H54 (cell line): ENCODE measurements around the gene EMSY.

Experiments used
- DNase-seq: peaks from one replicate; pipeline ENCODE4 v3.0.0; 2011; ENCODE audit warnings: low spot score, mixed read lengths; ENCODE audit not compliant: insufficient read length
- FAIRE-seq: peaks from 3 replicates; lab custom pipeline; 2011; peaks lifted over from hg19 to GRCh38; lab: Jason Lieb, UNC
- POLR2A ChIP-seq: IDR thresholded peaks from 2 replicates; pipeline ENCODE4 v1.6.1; 2011; ENCODE audit warnings: low read depth, mild to moderate bottlenecking, low read length

Gene EMSY

GRCh38 chr11:76426660-76427059, 18.2 kb upstream of the EMSY start:
- DNase-seq (no peak), FAIRE-seq (no peak)
- no peak for TF ChIP-seq POLR2A

- no peak for FAIRE-seq
- no peak for TF ChIP-seq POLR2A
- DNase-seq: no peak
These were observed 8.8 kb upstream of the EMSY start for GRCh38 chr11:76436020-76436419.

- DNase-seq (no peak), FAIRE-seq (no peak)
- TF ChIP-seq POLR2A: no peak
These were observed 1.4 kb upstream of the EMSY start for GRCh38 chr11:76443268-76443980.

DNA sequence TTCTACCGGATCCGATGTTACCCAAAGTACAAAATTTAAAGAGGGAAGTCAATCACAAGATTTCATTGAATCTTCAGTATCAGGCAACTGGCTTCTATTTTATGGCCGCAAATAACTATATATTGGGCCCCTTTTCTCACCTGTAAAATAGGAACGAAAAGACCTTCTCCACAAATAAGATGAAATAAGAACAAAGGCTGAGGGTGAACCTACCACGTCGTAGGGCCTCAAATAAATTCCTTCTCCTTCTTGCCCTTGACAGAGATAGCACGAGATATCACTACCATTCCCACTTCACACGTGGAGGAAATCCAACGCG, 794 bp upstream of the EMSY start:
- FAIRE-seq (no peak), DNase-seq (no peak)
- no peak for TF ChIP-seq POLR2A

- peak; percentile 70 for TF ChIP-seq POLR2A
- DNase-seq (peak; percentile 63), FAIRE-seq (peak; percentile 68)
These were observed 585 bp downstream of the EMSY start for GRCh38 chr11:76445121-76446084.

DNA sequence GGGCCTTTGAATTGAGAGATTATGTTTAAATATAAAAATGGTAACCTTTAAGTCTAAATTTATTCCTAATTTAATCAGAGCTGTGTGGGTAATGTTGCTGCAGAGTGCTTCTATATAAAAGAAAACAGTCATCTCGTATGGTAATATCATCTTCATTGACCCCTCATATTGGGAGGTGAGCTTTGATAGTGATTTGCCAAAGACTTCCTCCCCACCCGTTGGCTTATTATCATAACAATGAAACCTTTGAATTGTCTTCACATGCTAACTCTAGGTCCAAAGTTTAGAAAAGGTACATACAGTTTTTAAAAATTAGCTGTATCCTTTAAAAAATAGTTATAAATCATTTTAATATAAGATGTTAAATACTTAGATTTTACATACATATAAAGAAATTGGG, 3.7 kb downstream of the EMSY start:
- TF ChIP-seq POLR2A: no peak
- FAIRE-seq: no peak
- DNase-seq: no peak

DNA sequence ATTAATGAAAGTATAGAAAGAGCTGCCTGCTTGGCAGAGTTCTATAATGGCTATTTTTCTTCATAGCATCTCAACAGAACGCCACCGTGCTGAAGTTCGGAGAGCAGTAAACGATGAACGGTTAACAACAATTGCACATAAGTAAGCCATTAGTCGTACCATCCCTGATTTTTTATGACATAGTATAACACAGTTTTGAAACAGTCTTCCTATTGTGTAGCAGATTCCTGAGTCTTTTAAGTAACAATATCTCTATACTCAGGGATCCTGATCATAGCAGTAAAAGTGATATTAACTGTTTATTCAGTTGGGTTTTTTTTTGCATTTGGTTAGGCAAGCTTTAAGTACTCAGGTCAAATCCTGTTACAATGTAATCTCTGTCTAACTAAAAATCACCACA, 8.4 kb downstream of the EMSY start:
- TF ChIP-seq POLR2A: no peak
- DNase-seq (no peak), FAIRE-seq (peak; percentile 36)

- FAIRE-seq (no peak), DNase-seq (no peak)
- TF ChIP-seq POLR2A: no peak
These were observed 10.5 kb downstream of the EMSY start for GRCh38 chr11:76455331-76455730.

- TF ChIP-seq POLR2A: no peak
- FAIRE-seq (peak; percentile 11), DNase-seq (no peak)
These were observed 11.1 kb downstream of the EMSY start for GRCh38 chr11:76455931-76456330.

GRCh38 chr11:76456571-76456970, 11.8 kb downstream of the EMSY start:
- no peak for TF ChIP-seq POLR2A
- FAIRE-seq: no peak
- no peak for DNase-seq

DNA sequence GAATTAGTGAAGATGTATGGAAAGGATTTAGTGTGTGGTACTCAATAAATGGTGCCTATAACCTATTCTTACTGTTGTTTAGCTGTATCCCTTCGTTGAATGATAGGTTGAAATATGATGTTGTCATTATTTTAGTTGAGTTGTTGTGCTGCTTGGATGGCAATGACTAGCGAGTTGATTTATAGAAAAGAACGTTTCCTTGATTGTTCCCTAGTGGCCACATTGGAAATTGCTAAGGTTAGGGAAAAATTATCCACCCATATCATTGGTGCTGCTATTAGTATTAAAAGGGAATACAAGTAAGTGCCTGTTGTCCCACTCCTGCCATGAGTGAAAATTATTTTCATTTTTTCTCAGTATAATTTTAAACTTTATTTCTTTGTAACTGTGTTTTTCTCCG, 14.5 kb downstream of the EMSY start:
- FAIRE-seq (peak; percentile 27), DNase-seq (no peak)
- TF ChIP-seq POLR2A: no peak

DNA sequence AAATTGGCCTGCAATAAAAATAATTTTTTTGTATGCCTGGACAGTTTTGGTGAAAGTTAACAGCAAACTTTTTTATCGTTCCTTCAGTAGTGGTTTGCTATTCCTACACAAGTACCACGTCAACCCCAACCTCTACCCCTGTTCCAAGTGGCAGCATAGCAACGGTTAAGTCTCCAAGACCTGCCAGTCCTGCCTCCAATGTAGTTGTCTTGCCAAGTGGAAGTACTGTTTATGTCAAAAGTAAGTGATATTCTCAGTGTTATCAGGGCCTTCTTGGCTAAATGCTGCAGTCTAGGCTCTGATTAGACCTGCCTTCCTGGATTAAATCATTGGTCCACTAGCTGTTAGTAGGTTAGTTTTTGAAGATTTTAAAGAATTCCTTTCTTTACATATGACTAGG, 15.0 kb downstream of the EMSY start:
- DNase-seq: no peak
- no peak for FAIRE-seq
- TF ChIP-seq POLR2A: no peak

DNA sequence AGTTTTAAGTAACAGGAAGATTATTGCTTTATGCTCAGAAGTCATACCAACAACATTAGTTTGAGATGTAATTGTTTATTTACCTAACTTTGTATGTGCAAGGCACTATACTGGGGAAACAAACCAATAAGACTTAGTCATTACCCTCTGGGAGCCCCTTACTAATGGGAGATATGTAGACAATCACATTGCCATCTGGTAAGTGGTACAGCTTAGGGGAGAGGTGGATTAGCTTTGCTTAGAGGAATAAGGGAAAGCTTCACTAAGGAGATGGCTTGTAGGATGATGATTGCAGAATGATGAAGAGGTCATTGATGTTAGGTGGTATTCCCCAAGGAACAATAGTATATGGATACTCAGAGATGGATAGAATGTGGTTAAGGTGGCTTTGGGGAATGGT, 17.5 kb downstream of the EMSY start:
- FAIRE-seq: no peak

DNA sequence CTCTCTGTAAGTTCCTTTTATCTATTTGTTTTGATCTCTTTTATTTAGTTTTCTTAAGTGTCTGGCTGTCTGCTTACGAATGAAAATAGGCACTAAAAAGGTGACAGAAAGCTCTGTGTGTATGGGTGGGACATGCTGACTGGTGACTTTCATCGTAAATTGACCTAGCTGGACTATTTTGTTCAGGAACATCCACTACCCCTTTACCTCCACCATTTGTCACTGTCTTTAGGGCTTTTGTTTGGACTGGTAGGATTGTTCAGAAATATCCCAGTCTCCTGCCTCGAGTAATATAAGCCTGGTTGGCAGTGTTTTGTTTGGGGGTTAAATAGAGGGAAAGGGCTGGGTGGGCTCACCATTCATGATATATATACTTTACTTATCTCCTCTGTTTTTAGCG, 20.9 kb downstream of the EMSY start:
- FAIRE-seq: no peak
- DNase-seq: no peak
- no peak for TF ChIP-seq POLR2A

More for the DNA sequence above, 17.5 kb downstream of the EMSY start:
- no peak for DNase-seq
- no peak for TF ChIP-seq POLR2A
